ENCODE measurements around the gene HPX.
A peak's percentile ranks its signal among the peaks of the same experiment; 100 is the strongest.

DNA sequence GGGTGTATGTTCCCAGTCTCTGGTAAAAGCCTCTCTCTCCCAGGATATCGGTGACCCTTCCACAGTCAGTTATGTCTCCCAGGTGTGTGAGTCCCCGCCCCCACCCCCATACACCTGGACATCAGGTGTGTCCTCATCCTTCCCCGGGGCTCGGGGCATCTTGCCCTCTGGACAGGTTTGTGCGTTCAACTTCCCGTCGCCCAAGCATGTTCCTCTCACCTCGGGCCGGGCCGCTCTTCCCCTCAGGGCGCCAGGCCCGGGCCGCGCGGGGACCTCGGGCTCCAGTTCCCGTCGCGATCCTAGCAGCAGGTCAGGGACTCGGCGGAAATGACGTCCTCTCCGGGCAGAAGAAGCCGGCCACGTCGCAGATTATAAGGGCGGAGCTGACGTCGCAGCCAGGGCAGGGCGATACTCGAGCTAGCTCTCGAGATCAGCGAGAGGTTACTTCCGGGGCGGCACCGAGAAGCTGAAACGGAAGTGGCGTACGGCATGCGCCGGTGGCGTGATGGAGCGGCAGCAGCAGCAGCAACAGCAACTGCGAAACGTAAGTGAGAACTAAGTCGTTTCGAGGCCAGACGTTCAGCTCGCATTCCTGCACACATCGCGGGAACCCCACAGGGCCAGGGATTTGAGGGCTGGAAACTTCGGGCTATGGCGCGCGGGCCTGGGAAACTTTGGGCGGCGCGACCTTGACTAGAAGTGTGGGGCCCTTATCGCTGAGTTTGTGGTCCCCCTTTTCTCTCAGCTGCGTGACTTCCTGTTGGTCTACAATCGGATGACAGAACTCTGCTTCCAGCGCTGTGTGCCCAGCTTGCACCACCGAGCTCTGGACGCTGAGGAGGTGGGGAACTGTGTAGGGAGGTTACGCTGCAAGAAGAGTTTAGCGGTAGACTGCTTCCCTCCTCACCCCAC, 40.5 kb upstream of the HPX start, which contains the start of the genes ARFIP2 and TIMM10B:
- TF ChIP-seq POLR2AphosphoS5 (IDR thresholded peaks at IDR 0.05; ENCODE audit: borderline replicate concordance, low read depth, low read length) (peak; percentile 91), EZH2 (IDR thresholded peaks at IDR 0.05) (no peak), FOXP2 (optimal IDR thresholded peaks at IDR 0.05; ENCODE audit: control extremely low read depth, extremely low read length, insufficient read depth) (peak; percentile 52)

All from SK-N-MC (cell line).